A172 (cell line): ENCODE data around the gene WDR64. TPM values are rescaled to one million over a fixed set of nuclear protein-coding genes. Genes with fewer than 3 reads are reported as not detected.

Source experiments
- DNase-seq: peaks from one replicate; pipeline ENCODE4 v3.0.0-alpha.2; 2015; ENCODE audit warnings: low spot score
- total RNA-seq: library from RNA; depleted of rRNA; stranded (reverse); fragments of >200 nt; shearing (Covaris generic); gene quantifications from 2 replicates; pipeline ENCODE4 v1.2.3, GENCODE V29; 2014

WDR64 gene
- total RNA-seq, 1 experiment from 2014 or later, result not detected

DNA sequence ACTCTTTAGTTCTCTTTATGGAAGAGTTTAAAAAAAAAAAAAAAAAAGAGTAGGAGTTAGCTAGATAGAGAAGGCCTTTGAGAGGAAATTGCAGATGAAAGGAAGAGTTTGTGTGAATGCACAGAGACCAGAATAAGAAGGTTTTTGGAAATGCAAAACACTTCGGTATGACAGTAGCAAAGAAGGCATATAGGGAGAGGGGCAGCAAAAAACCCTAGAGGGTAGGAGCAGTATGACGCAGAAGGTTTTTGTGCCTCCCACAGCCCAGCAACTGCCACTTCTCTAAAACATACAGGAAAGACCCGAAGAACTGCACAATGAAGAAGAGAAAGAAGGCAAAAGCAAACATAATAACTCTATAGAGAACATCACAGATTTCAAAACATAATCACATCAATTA lies 84.3 kb downstream of the WDR64 start:
- no peak for DNase-seq

DNA sequence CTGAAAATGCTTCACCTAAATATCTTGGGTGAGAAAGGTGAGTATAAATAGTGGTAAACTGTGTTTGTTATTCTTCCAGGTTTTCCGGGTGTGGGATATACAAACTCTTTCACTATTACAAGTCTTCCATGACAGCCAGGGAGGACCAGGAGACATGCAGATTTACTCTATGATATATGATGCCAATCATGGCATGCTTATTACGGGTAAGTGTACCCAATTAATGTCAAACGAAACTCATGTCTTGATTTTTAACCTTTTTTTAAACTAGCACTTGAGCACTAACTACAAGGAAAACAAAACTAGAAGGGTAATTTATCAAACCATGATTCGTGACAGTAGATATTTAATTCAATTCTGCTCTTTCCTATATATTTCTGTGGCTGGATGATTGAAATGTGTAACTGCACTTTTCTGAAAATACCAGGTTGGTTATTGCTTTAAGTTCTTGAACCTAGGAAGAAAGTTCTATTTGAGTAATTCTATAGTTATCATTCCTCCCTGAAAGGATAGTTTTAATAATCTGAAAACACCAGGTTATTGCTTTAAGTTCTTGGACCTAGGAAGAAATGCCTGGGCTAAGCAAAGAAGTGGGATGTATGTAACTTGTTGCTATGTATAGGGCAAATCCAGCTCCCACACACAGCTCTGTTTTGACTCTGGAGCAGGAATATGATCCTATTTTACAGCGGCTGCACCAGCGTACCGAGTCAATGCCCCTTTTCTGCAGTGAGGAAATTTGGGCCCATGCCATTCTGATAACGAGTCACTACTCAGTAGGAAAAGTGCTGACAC lies 86.4 kb downstream of the WDR64 start:
- DNase-seq, result no peak

DNA sequence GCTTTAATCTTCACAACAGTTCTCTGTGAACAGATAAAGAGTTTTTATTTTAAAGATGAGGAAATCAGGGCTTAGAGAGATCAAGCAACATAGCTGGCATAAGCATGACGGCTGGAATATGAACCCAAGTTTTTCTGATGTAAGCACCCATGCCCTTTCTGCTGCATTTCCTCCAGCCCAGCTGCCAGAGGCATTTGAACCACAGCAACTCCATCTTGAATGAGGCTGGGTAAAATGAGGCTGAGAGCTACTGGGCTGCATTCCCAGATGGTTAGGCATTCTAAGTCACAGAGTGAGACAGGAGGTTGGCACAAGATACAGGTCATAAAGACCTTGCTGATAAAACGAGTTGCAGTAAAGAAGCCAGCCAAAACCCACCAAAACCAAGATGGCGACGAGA lies 90.0 kb downstream of the WDR64 start:
- no peak for DNase-seq

DNA sequence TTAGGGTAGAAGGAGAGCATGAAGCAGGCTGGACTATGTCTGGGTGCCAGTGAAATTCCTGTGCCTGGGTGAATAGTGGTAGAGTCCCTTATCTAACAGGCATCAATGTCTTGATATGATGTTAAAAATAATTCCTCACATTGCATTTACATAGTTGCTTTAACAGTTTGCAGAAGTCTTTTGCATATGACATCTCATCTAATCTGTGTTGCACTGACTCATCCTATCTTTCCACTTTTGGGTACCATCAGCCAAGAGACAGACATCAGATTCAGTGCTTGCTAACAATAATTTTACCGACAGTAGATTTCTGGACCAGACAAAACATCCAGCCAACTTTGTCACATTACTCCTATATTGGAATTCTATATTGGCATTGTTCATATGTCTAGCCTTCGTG lies 92.5 kb downstream of the WDR64 start:
- no peak for DNase-seq

DNA sequence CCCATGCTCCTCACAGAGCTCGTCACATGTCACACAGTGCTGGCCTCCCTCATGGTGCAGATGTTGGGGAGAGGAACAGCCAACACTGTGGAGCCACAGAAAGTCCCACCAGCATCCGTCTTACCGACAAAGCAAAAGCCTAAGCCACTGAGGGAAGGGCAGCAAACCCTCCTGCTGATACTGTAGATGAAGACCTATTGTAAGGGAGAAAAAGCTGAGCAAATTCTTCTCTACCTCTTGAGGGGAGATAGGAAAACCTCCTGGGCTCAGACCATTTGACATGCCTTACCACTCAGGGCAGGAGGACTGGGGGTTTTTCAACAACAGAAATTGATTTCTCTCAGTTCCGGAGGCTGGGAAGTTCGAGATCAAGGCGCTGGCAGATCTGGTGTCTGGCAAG lies 95.9 kb downstream of the WDR64 start:
- DNase-seq, result no peak

DNA sequence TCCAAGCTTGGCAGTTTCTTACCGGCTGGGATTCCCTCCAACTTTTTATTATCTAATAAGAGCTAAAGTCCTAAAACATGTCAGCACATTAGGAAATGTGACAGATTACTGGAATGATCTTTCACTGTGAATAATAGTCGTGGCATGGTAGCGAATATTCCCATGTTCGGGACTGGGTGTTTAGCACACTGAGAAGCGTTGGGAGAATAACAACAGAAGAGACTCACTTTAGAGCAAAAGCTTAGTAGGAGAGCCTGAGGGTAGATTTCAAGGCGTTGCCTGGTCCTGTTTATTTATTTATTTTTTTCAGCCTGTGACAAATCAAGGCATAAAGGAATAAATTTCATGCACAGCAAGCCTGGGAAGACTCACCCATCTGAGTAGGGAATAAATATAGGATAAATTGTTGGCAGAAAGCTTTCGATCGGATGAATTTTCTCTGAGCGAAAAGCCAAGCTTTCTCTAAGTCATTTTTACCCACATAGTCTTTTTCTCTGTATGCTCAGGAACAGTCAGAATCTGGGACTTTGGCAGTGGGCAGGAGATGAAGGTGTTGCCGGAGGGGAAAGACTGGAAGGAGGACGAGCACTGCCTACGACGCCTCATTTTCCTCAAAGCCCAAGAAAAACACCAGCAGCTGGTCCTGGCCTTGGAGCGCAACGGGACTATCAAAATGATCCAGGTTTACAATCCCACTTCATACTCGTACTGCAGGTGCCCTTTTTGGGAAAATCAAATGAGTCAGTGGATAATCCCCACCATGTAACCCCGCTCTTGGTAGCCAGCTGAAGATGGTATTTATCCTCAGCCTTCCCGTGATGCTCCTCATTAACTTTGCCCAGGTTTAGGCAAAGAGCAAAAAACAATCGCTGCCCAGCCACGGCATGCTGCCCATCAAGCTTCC lies 97.2 kb downstream of the WDR64 start:
- no peak for DNase-seq

DNA sequence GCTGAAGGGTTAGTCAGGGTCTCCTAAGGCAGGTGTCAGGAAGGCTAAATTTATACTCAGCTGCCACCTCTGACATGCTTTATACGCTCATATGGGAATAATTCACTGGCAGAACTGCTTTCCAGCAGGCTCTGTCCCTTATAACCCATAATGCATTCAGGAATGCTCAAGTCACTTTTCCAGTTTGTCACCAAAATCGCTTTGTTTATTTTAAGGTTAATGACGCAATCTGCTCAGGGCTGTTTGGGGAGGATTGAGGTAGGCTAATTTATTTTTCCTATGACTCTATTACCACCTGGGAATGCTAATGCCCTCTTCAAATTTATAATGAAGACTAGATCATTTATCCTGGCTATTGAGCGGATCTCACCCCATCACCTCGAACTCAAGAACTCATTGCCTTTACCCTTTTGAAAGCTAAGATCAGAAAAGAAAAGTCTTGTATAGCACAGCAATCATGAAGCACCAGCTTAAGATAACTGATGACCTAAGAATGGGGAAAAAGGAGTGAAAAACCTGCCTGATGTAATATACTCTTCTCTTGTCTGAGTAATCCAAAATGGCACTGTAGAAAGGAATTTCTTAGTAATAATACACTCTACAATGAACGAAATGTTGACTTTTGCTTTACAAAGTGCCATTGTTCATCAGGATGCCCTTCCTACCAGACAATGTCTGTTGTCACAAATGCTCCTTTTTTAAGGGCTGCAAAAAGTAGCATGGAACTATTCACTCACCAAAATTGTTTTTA lies 98.0 kb downstream of the WDR64 start:
- DNase-seq, result no peak

DNA sequence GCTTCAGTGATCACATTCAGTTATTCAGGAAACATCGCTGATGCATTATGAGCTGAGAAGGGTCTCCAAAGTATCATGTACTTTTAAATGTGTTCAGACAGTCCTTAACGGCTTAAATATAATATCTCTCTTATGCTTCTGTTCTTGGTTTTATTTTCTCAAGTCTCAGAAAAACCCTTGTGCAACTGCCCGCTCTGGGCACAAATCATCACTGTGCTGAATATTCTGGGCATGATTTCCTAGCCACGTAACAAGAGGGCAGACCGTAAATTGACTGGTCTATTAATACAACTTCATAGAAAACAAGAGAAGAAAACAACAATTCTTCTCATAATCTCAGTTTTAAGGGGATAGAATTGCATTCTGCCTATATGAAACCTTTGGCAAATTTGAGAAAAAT lies 99.4 kb downstream of the WDR64 start:
- no peak for DNase-seq

DNA sequence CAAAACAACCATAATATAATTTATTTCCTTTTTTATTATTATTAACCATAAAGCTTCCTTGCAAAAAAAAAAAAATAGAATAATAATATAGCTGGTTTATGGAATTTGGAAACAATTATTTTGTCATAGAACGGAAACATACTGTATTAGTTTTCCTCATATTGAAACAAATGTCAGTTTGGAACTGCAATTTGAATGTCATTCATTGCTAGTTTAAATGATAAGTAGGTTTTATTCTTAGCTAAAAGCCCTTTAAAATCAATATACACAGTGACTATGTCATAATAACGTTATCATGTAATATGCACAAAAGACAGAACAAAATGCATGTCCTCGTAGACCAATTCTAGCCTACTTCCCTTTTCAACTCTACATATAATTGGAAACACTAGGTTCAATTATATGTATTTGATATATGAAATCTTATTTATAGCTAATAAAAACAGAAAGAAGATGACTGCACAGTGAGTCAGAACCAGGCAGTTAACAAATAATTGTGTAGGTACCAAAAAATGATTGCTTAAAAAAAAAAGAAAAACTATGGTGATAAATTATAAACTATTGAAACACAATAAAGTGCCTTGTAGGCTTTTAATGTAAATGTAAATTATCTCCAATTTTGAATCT lies 110.7 kb downstream of the WDR64 start:
- no peak for DNase-seq

DNA sequence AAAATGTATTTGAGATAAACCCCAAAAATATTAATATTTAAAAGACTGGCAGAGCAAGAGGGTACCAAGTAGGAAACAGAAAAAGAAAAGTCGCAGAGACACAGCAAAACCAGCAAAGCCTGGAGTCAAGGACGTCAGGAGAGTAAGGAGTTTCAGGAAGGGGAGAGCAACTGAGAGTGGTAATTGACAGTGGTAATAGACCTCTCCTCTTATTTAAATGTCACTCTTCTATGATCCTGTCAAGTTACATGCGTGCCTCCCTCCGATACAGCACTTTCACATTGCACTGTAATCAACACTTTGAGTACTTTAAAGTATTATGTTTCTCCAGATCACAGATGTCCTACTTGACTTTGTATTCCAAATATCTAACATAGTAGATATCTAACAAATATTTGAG lies 113.3 kb downstream of the WDR64 start:
- no peak for DNase-seq

DNA sequence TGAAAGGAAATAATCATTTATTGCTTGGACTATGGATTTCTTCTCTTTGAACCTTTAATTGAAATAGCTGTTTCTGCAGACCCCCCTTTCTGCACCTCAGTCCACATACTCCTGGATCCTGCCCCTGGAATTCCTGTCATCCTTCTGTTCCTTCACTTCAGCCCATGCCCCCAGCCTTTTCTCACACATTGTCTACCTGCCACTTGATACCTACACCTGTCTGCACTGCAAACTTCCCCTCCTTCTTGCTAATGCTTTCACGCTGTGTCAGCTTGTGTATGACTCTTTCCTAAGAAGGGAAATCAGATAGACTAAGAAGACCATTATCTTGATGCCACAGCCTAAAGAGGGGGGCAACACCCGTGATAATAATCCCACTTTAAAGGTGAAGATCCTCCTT lies 115.7 kb downstream of the WDR64 start:
- no peak for DNase-seq

DNA sequence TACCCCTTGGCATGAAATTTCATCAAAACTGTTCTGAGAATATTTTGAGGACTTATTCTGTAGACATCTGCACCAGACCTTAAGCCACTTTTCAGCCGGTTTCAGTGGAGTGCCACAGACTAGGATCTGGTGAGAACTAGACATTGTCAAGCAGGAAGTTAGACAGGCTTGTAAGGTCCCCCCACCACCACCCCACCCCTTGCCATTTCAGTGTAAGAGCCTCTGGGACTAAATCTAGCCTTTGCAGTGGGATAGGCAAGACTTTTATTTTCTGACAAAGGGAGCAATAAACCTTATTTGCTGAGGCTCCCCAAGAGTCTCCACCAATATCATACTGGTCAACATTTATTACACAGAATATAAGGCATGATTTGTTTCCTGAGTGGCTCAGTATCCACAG lies 118.0 kb downstream of the WDR64 start:
- DNase-seq, result no peak

DNA sequence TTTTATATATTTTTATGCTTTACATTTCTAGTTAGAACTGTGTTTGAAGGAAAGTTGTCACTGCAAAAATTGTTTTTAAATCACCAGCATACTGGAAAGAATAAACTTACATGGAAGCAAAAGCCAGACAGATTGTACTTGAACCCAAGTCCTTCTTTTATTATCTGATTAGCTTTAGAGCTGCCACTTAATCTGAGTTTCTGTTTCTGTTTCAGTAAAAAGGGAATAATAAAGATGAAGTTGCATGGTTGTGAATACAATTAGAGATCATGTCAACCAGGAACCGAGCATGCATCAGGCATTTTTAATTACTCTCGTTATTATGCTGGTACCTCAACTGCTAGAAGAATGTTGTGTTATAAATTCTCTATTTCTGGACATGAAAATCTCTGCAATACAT lies 119.0 kb downstream of the WDR64 start:
- no peak for DNase-seq

DNA sequence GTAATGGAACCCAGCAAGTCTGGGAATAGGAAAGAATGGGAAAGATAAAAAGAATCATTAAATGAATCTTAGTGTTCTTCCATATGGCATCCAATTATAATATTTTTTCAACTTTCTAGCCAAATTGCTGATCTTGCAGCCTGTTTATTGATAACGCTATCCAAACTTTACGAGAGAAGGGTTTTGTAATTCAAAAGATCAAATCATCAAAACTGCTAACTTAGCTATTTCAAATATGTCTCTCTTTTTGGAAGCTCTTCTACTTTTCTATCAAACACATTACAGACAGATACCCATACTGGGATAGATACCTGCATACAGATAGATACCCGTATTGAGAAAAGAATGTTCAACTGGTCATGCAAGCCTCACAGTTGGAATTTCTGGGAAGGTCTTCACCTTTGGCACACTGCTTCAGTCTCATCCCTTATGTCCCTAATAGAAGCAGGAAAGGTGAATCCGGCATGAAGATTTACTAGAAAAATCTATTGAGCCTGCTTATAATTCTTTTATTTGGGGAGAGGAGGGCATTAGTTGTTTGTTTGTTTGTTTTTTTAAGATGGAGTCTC lies 120.9 kb downstream of the WDR64 start:
- no peak for DNase-seq

DNA sequence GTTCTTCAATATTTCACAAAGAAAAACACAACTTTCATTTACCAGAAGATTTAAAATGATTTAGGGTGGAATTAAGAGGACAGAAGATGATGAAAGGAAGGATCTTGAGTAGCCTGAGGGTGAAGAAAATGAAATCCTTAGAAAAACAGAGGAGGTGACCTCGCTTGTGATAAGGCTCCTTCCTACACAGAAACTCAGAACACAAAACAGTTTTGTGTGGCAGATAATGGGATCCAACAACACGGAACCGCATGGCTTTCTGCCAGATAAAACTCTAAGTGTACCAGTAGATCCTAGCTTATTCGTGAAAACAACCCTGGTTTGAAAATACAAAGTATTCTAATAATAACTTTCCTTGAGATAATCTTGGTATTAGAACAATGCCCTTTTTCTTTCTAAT lies 121.9 kb downstream of the WDR64 start:
- DNase-seq, result no peak

DNA sequence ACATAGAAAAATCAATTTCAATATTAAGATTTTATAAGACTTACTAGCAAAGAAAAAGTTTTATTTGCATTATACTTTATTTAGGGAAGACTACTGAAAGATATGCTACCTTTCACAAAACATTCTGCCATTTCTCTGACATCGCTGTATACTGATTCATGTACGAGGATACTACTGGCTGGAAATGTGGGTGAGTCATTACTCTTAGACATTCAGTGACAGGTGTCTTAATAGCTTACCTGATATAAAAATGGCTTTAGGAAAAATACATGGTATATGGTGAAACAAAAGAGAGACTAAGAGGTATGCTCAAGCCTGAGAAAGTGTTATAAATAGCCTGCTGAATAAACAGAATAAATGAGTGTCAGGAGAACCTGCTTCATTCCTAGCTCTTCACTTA lies 122.9 kb downstream of the WDR64 start:
- no peak for DNase-seq

DNA sequence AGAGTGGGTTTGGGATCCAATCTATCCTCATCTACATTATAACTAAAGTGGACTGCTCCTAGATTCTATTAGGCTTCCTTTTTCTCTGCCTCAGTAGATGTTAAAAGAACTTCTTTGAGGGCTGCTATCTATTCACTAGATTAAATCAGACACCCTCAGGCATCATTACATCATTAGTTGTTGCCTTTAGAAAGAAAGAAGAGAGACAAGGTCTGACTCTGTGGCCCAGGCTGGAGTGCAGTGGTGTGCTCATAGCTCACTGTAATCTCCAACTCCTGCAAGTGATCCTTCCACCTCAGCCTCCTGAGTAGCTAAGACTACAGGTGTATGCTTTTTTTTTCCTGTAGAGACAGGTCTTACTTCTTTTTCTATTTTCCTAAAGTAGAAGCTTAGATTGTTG lies 124.8 kb downstream of the WDR64 start:
- DNase-seq, result no peak

DNA sequence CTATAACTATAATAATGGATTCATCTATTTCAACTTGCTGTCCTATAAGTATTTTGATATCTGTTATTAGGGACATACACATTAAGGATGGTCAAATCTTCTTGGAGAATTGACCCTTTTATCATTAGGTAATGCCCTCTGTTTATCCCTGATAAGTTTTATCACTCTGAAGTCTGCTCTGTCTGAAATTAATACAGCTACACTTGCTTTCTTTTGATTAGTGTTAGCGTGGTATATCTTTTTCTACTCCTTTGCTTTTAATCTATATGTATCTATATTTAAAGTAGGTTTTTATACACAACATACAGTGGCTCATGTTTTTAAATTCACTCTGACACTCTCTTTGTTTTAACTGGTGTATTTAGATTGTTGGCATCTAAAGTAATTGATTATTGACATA lies 126.0 kb downstream of the WDR64 start:
- DNase-seq, result no peak

DNA sequence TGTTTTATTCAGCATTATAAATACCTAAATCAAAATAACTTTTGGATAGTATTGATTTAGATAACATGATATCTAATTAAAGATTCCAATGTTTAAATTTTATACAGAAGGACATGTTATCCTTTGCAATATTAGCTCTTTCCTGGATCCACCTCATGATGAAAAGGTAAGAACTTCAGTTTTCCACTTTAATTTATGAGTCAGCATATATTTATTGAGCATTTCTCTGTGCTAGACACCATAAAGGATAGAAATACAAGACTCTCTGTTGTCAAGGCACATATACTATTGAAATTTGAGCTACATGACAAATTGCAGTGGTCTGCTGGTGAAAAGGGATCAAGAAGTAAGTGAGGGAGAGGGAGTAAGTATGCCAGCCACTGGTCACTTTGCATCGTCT lies 127.8 kb downstream of the WDR64 start:
- no peak for DNase-seq

DNA sequence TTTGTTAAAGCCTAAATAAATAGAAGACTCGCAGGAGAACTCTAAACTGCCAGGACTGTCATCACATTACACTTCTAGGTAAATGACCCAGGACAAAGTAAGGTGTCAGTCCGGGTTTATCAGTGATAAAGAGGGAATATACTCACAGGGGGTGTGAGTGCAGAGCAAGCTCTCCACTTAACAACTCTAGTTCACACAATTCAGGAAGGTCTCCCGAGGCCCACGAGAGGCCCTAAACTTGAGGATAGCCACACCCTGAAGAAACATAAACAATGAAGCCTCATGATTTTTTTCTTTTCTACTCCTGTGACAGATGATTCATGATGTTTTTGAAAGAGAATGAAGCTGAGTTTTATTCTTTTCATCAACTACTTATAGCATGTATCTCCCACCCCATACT lies 130.3 kb downstream of the WDR64 start:
- DNase-seq, result no peak

DNA sequence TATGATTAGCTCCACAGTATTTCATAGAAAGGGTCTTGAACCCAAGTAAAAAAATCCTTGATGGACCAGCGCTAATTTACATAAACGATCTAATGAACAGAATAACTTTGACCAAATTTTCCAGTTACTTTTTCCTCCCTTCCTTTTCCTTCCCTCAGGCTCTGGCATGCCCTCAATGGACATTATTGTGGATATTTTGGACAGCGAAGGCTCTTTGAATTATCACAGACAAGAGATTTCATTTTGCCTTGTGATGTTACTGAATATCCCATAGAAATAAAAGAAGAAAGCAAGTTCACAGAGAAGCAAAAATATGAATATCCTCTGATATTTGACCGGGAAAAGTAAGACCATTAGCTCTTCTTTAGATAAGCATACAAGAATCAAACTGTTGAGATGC lies 135.6 kb downstream of the WDR64 start:
- no peak for DNase-seq

DNA sequence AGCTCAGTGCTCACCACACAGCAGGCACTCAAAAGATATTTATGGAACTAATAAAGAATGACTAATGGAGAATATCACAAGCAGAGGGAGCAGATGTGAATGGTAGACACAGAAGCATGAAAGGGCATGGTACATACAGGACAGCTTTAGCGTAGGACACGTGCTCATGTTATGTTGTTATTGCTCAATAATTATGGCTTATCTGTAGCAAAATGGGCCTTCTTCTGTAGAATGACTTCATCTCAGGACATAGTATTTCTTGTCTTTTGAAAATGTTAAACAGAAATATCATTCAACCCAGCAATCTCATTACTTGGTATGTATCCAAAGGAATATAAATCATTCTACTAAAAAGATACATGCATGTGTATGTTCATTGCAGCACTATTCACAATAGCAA lies 137.0 kb downstream of the WDR64 start:
- no peak for DNase-seq
